ENCODE data around the gene CACNA2D4. TPM values are rescaled to one million over a fixed set of nuclear protein-coding genes. Genes with fewer than 3 reads are reported as not detected.

The CACNA2D4 gene
- total RNA-seq, 1 donor from 2014 or later, result 0.58 TPM

DNA sequence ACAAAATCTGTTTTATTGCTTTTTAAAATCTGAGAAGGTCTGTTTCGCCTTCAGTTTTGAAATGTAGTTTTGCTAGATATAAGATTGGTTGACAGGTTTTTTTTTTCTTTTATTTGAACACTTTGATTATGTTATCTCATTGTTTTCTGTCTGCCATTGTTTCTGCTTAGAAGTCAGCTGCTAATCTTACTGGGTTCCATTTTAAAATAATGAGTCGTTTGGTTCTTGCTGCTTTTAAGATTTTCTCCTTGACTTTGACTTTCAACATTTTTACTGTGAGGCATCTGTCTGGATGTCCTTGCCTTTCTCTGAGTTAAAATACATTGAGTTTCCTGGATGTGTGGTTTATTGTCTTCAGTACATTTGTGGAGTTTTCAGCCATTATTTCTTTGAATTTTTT lies 170.8 kb downstream of the CACNA2D4 start:
- TF ChIP-seq, protein P1, sequence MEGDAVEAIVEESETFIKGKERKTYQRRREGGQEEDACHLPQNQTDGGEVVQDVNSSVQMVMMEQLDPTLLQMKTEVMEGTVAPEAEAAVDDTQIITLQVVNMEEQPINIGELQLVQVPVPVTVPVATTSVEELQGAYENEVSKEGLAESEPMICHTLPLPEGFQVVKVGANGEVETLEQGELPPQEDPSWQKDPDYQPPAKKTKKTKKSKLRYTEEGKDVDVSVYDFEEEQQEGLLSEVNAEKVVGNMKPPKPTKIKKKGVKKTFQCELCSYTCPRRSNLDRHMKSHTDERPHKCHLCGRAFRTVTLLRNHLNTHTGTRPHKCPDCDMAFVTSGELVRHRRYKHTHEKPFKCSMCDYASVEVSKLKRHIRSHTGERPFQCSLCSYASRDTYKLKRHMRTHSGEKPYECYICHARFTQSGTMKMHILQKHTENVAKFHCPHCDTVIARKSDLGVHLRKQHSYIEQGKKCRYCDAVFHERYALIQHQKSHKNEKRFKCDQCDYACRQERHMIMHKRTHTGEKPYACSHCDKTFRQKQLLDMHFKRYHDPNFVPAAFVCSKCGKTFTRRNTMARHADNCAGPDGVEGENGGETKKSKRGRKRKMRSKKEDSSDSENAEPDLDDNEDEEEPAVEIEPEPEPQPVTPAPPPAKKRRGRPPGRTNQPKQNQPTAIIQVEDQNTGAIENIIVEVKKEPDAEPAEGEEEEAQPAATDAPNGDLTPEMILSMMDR (IDR thresholded peaks at IDR 0.05; ENCODE audit: insufficient read depth, low read length, poor library complexity, severe bottlenecking), result no peak
- no peak for DNase-seq (ENCODE audit: low read depth)
- H3K4me3 ChIP-seq (ENCODE audit: low read depth, low read length), result no peak overlapping the region
- H3K36me3 ChIP-seq (ENCODE audit: control insufficient read depth, insufficient read depth, low read length), result no peaks in the 10 kb centered on the region
- H3K27me3 ChIP-seq (ENCODE audit: control insufficient read depth, insufficient read depth, low read length), result no peaks in the 10 kb centered on the region

DNA sequence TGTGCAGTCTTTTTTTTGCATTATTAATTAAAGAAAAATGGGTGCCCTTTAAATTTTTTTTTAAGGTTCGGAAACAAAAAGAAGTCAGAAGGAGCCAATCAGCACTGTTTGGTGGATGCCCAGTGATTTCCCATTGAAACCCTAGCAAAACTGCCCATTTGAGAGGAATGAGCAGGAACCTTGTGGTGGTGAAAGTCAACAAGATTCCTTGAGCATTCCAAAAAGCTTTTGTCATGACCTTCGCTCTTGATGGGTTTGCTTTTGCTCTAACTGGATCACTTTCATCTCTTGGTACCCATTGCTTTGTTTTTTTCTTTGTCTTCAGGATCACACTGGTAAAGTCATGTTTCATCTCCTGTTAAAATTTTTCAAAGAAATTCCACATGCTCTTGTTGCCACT lies 173.5 kb downstream of the CACNA2D4 start:
- no peaks in the 10 kb centered on the region for H3K27me3 ChIP-seq (ENCODE audit: control insufficient read depth, insufficient read depth, low read length)
- TF ChIP-seq, protein P1 (IDR thresholded peaks at IDR 0.05; ENCODE audit: insufficient read depth, low read length, poor library complexity, severe bottlenecking), result no peak
- H3K4me3 ChIP-seq (ENCODE audit: low read depth, low read length), result no peak overlapping the region
- no peaks in the 10 kb centered on the region for H3K36me3 ChIP-seq (ENCODE audit: control insufficient read depth, insufficient read depth, low read length)
- no peak for DNase-seq (ENCODE audit: low read depth)

Other genes with a start within 250 kb of the CACNA2D4 start
- 22.7 and 28.7 TPM in 2 replicates for gene ADIPOR2, start 227.6 kb downstream of the CACNA2D4 start, total RNA-seq
- gene LRTM2, start 98.1 kb downstream of the CACNA2D4 start, total RNA-seq, result not detected in 2 replicates
- 22.4 and 22.9 TPM in 2 replicates for gene DCP1B, start 85.8 kb upstream of the CACNA2D4 start, total RNA-seq
- 0.55 and 1.3 TPM in 2 replicates for gene CACNA1C, start 134.3 kb upstream of the CACNA2D4 start, total RNA-seq